Mesendoderm (in vitro differentiated cells): Measurements from ENCODE around the gene FNDC3B.

Experiments used
- DNase-seq: peaks from one replicate; pipeline ENCODE4 v3.0.0; 2013
- H2AK5ac ChIP-seq: 2 replicates; pipeline ENCODE4 v1.6.1; 2013; ENCODE audit warnings: low read length, inconsistent platforms
- H2BK120ac ChIP-seq: 2 replicates; pipeline ENCODE4 v1.6.1; 2013; ENCODE audit warnings: low read depth, mild to moderate bottlenecking, low read length, moderate library complexity, mixed read lengths
- H2BK15ac ChIP-seq: replicated peaks from 2 replicates; pipeline ENCODE4 v1.6.1; 2013; ENCODE audit warnings: low read depth, mild to moderate bottlenecking, moderate library complexity
- H2BK5ac ChIP-seq: 2 replicates; pipeline ENCODE4 v1.6.1; 2013; ENCODE audit warnings: low read length, inconsistent platforms
- H3K18ac ChIP-seq: 2 replicates; pipeline ENCODE4 v1.6.1; 2013; ENCODE audit warnings: mild to moderate bottlenecking, low read length, mixed read lengths
- H3K23ac ChIP-seq: one replicate; pipeline ENCODE4 v1.6.1; 2013; ENCODE audit warnings: low read length
- H3K27ac ChIP-seq: 2 replicates; pipeline ENCODE4 v1.5.1; 2013; ENCODE audit warnings: low read depth, mild to moderate bottlenecking, inconsistent platforms, low read length, moderate library complexity
- H3K27me3 ChIP-seq: 2 replicates; pipeline ENCODE4 v1.6.1; 2013; ENCODE audit warnings: low read length, control low read depth, mild to moderate bottlenecking, inconsistent platforms; ENCODE audit not compliant: insufficient read depth, poor library complexity
- H3K36me3 ChIP-seq: 2 replicates; pipeline ENCODE4 v1.6.1; 2013; ENCODE audit warnings: low read length, inconsistent platforms; ENCODE audit not compliant: control insufficient read depth, insufficient read depth
- H3K4ac ChIP-seq: one replicate; pipeline ENCODE4 v1.6.1; 2013; ENCODE audit warnings: low read depth, mild to moderate bottlenecking, low read length, moderate library complexity
- H3K4me1 ChIP-seq: 2 replicates; pipeline ENCODE4 v1.6.1; 2013; ENCODE audit warnings: low read depth, low read length, inconsistent platforms; ENCODE audit not compliant: control insufficient read depth
- H3K4me2 ChIP-seq: 2 replicates; pipeline ENCODE4 v1.6.1; 2013; ENCODE audit warnings: low read length
- H3K4me3 ChIP-seq: 2 replicates; pipeline ENCODE4 v1.5.1; 2013; ENCODE audit warnings: mild to moderate bottlenecking, low read length
- H3K56ac ChIP-seq: one replicate; pipeline ENCODE4 v1.6.1; 2013; ENCODE audit warnings: low read length
- H3K79me1 ChIP-seq: 2 replicates; pipeline ENCODE4 v1.6.1; 2013; ENCODE audit warnings: low read length, inconsistent platforms
- H3K79me2 ChIP-seq: 2 replicates; pipeline ENCODE4 v1.6.1; 2013; ENCODE audit warnings: mild to moderate bottlenecking, low read length; ENCODE audit not compliant: control insufficient read depth, insufficient read depth
- H3K9ac ChIP-seq: 2 replicates; pipeline ENCODE4 v1.6.1; 2013; ENCODE audit warnings: low read length, inconsistent platforms
- H4K5ac ChIP-seq: one replicate; pipeline ENCODE4 v1.6.1; 2013; ENCODE audit warnings: low read length
- H4K8ac ChIP-seq: one replicate; pipeline ENCODE4 v1.6.1; 2013; ENCODE audit warnings: low read depth, mild to moderate bottlenecking, control low read depth, low read length, moderate library complexity
- WGBS: extraction: QIAGEN DNeasy Blood & Tissue Kit; methylation state at CpG from one replicate; pipeline ENCODE4 v1.1.7; 2013; ENCODE audit warnings: low lambda C conversion rate, missing lambda C conversion rate; ENCODE audit not compliant: insufficient coverage; ENCODE audit errors: extremely low coverage; 5-methylcytosine and 5-hydroxymethylcytosine counted together

The FNDC3B gene

DNA sequence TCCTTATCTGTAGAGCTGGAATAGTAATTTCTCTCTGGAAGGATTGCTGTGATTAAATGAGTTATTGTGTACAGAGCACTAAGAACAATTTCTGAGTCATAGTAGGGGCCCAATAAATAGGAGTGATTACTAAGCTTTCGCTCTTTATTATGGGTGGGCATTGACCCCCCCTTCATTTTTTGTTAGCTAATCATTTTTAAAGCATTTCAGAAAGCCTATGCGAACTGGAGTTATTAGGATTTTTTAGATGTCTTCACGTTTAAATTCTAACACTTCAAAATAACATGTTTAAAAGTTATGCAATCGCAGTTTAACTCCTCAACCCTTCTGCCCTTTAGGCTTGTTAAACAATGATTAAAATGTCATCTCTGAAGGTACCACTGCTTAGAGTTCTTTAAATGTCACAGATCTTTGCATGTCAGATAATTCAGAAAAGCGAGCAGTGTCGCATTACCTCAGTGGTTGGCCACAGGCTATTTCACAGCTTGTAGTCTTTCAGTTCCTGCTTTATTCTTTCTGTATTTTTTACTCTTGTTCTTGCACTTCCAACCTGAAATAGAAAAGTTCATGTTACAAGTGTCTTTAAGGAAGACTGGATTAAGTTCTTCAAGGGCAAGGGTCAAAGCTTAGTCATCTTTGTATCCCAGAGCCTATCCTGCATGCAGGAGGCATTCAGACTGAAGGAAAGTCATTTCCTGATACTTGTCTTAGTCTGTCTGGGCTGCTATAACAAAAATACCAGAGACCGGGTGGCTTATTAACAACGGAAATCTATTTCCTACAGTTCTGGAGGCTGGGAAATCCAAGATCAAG lies 102.9 kb downstream of the FNDC3B start:
- Histone ChIP-seq H3K4ac (no peak overlapping the region), H2AK5ac (no peak overlapping the region)
- peak; percentile 72 for DNase-seq

DNA sequence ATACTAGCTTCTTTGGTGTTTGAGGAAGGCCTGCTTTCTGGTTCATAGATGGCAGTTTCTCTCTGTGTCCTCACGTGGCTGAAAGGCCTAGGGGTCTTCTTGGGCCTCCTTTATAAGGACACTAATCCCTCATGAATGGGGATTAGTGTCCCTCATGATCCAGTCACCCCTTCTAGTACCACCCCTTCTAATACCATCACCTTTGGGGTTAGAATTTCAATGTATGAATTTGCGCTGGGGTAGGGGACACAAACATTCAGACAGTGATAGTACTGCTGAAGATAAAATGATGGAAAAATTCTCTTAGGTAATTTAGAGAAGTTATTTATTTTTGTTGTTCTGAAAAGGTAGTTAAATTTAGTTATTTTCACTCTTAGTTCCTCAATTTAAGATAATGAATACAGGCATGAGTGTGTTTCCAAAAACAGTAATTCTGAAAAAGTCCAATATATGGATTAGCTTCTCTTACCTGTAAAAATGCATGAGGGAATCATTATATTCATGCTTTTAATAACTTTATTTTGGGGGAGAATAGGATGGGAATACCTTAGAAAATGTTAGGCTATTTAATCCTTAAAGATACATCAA lies 103.6 kb downstream of the FNDC3B start:
- no peak overlapping the region for H3K4me2 ChIP-seq
- no peak overlapping the region for H3K23ac ChIP-seq
- no peaks in the 10 kb centered on the region for H3K27me3 ChIP-seq
- no peak overlapping the region for H3K9ac ChIP-seq
- H3K79me1 ChIP-seq, result peaks cover 6% of the 10 kb centered on the region
- no peak overlapping the region for H3K4me3 ChIP-seq
- peak overlapping the region; percentile 18 for H3K56ac ChIP-seq
- peaks cover 27% of the 10 kb centered on the region for H3K79me2 ChIP-seq
- H4K8ac ChIP-seq, result no peak overlapping the region
- peaks cover 20% of the 10 kb centered on the region for H3K4me1 ChIP-seq
- no peak overlapping the region for H4K5ac ChIP-seq
- peak overlapping the region; percentile 38 for H3K27ac ChIP-seq
- H3K18ac ChIP-seq, result peak overlapping the region; percentile 5
- DNase-seq, result no peak
- H2BK5ac ChIP-seq, result peak overlapping the region; percentile 32
- no CpG with 5 or more reads among the region's 2 CpGs for WGBS
- no peaks in the 10 kb centered on the region for H3K36me3 ChIP-seq
- no peak overlapping the region for H2AK5ac ChIP-seq
- H2BK15ac ChIP-seq, result no peak overlapping the region
- H3K4ac ChIP-seq, result no peak overlapping the region
- H2BK120ac ChIP-seq, result no peak overlapping the region

More for the DNA sequence above, 102.9 kb downstream of the FNDC3B start:
- Histone ChIP-seq H3K23ac (no peak overlapping the region), H3K27me3 (no peaks in the 10 kb centered on the region), H4K8ac (no peak overlapping the region), H3K9ac (no peak overlapping the region), H2BK5ac (no peak overlapping the region), H3K4me1 (peaks cover 22% of the 10 kb centered on the region), H3K79me2 (peaks cover 24% of the 10 kb centered on the region), H2BK15ac (no peak overlapping the region), H3K36me3 (no peaks in the 10 kb centered on the region), H3K79me1 (peaks cover 6% of the 10 kb centered on the region), H3K4me2 (no peak overlapping the region), H4K5ac (no peak overlapping the region), H3K18ac (peak overlapping the region; percentile 5), H2BK120ac (no peak overlapping the region), H3K4me3 (no peak overlapping the region), H3K27ac (peak overlapping the region; percentile 38), H3K56ac (peak overlapping the region; percentile 18)
- no CpG with 5 or more reads among the region's 8 CpGs for WGBS

DNA sequence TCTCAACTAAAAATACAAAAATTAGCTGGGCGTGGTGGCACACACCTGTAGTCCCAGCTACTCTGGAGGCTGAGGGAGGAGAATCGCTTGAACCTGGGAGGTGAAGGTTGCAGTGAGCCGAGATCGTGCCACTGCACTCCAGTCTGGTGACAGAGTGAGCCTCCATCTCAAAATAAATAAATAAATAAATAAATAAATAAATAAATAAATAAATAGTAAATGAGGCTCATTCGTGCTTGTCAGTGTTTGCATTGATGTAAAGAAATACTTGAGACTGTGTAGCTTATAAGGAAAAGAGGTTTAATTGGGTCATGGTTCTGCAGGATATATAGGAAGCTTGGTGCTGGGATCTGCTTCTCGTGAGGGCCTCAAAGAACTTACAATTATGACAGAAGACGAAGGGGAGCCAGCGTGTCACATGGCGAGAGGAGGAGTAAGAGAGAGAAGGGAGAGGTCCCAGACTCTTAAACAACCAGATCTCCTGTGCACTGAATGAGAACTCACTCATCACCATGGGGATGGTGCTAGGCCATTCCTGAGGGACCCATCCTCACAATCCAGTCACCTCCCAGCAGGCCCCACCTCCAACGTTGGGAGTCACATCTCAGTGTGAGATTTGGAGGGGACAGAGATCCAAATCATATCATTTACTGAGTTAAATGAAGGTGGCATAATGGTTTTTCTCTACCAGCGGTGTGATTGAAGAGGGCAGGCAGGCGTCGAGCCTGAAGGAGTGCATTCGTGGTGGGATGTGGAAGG lies 104.5 kb downstream of the FNDC3B start:
- no peaks in the 10 kb centered on the region for H3K36me3 ChIP-seq
- H3K9ac ChIP-seq, result no peak overlapping the region
- no peak overlapping the region for H2BK120ac ChIP-seq
- no peaks in the 10 kb centered on the region for H3K27me3 ChIP-seq
- no CpG with 5 or more reads among the region's 14 CpGs for WGBS
- H3K4me2 ChIP-seq, result no peak overlapping the region
- H4K5ac ChIP-seq, result no peak overlapping the region
- H3K4me3 ChIP-seq, result no peak overlapping the region
- H3K79me1 ChIP-seq, result peaks cover 6% of the 10 kb centered on the region
- no peak overlapping the region for H2BK5ac ChIP-seq
- no peak overlapping the region for H4K8ac ChIP-seq
- no peak overlapping the region for H3K27ac ChIP-seq
- peaks cover 31% of the 10 kb centered on the region for H3K79me2 ChIP-seq
- H3K4ac ChIP-seq, result no peak overlapping the region
- no peak overlapping the region for H3K18ac ChIP-seq
- no peak overlapping the region for H2BK15ac ChIP-seq
- no peak for DNase-seq
- H2AK5ac ChIP-seq, result no peak overlapping the region
- peaks cover 15% of the 10 kb centered on the region for H3K4me1 ChIP-seq
- no peak overlapping the region for H3K56ac ChIP-seq
- H3K23ac ChIP-seq, result no peak overlapping the region

DNA sequence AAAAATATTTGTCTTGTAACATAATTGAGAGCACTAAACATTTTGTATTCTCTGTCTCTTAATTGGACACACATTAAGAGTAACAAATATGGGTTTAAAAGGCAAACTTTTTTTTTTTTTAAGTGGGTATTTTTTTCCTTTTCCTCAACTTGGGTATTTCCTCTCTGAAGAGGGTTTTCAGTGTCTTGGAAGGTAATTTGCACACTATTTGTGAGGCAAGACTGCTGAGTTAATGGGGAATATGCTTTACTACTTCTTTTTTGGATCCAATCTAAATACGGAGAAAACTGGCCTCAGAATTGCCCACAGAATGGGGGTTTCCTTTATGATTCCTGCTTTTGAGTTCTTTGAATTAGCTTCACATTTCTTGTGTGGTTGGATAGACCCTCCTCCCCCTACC lies 105.2 kb downstream of the FNDC3B start:
- Histone ChIP-seq H3K36me3 (no peaks in the 10 kb centered on the region), H3K9ac (no peak overlapping the region), H2BK5ac (no peak overlapping the region), H3K27ac (no peak overlapping the region), H3K79me2 (peaks cover 32% of the 10 kb centered on the region), H4K5ac (no peak overlapping the region), H3K4me1 (peaks cover 12% of the 10 kb centered on the region), H3K27me3 (no peaks in the 10 kb centered on the region), H3K18ac (no peak overlapping the region), H3K4me3 (no peak overlapping the region), H3K4ac (no peak overlapping the region), H2BK15ac (no peak overlapping the region), H2BK120ac (no peak overlapping the region), H3K23ac (no peak overlapping the region), H3K4me2 (no peak overlapping the region), H2AK5ac (no peak overlapping the region), H3K79me1 (peaks cover 6% of the 10 kb centered on the region), H4K8ac (no peak overlapping the region), H3K56ac (no peak overlapping the region)
- DNase-seq, result no peak
- WGBS, result no CpG with 5 or more reads among the region's 1 CpG

DNA sequence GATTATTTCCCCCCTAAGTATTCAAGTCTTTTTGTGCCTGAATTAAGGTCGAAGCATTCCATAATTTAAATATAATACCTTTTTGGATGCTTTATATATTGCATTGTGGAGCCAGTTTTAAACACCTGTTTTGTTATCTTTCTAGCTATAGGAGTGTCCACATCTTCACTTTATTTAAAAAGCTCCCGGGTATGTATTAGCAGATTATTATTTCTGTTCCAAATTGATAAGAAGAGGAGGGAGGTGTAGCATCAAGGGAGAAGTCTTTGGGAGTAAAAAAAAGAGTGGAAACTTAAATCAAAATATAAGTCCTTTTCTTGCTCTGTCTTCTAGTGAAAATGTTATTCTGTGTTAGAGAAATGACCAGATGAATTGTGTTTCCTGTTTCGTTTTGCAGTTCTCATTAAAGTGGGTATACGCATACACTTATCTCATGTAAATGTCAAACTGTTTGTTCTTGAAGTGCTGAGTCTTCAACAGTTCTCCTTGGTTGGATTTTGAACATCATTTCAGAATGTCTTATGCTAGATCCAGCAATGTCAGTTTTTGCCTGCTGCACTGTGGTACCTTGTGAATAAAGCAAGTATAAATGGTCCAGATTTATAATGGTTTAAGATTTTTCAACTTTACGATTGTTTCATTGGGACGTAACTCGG lies 105.8 kb downstream of the FNDC3B start:
- Histone ChIP-seq H3K23ac (no peak overlapping the region), H4K5ac (no peak overlapping the region), H2BK120ac (no peak overlapping the region), H3K56ac (no peak overlapping the region), H2BK15ac (no peak overlapping the region), H3K4me3 (no peak overlapping the region), H3K27me3 (no peaks in the 10 kb centered on the region), H4K8ac (peak overlapping the region; percentile 76), H3K36me3 (no peaks in the 10 kb centered on the region), H3K79me2 (peaks cover 28% of the 10 kb centered on the region), H2BK5ac (no peak overlapping the region), H3K79me1 (peaks cover 6% of the 10 kb centered on the region), H3K4me2 (no peak overlapping the region), H3K4me1 (peaks cover 9% of the 10 kb centered on the region), H3K18ac (no peak overlapping the region), H3K9ac (no peak overlapping the region), H3K4ac (no peak overlapping the region), H3K27ac (no peak overlapping the region), H2AK5ac (no peak overlapping the region)
- WGBS, result no CpG with 5 or more reads among the region's 7 CpGs
- no peak for DNase-seq
